ENCODE measurements around the gene MYOZ1.
"Not testable (repeated sequence)": the region's sequence is repeated elsewhere in the genome, so short reads cannot be mapped to it uniquely, and the experiment has no call there.

MYOZ1 gene, protein sequence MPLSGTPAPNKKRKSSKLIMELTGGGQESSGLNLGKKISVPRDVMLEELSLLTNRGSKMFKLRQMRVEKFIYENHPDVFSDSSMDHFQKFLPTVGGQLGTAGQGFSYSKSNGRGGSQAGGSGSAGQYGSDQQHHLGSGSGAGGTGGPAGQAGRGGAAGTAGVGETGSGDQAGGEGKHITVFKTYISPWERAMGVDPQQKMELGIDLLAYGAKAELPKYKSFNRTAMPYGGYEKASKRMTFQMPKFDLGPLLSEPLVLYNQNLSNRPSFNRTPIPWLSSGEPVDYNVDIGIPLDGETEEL

DNA sequence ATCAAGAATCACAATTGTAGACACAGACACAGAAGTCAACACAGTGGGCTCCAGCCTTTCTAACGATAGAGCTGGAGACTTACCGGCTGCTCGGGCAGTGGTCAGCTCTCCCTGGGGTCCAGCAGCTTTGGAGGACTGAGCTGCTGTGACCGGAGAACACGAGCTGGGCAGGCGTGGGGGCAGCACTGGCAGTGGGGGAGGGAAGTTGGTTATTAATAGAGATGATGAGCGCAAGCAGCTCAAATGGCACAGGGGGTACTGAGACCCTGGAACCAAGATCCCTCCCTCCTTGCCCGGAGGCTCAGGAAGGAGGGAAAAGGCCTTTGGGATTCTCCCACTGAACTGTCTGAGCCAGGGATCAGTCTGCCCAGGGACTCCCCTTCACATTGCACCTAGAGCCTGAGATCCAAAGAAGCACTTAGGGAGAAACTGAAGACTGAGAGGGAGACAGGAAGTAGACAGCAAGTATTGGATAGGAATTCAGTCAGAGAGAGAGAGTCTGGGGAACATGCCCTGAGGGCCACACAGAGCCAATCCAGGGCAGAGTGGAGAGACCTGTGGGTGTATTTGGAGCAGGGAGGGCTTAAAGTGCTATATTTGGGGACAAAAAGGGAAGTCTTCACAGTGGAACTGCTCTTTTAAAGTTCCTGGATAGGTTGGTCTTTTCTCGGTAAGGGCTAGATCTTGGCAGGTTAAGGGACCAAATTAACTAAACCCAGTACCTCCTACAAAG is at the start of gene MYOZ1:
MYOZ1 (minus strand) TSS at position 147 of the 733 bp plus-strand sequence. CDS start 1,457 bp downstream, outside the sequence.
- no peak for DNase-seq

DNA sequence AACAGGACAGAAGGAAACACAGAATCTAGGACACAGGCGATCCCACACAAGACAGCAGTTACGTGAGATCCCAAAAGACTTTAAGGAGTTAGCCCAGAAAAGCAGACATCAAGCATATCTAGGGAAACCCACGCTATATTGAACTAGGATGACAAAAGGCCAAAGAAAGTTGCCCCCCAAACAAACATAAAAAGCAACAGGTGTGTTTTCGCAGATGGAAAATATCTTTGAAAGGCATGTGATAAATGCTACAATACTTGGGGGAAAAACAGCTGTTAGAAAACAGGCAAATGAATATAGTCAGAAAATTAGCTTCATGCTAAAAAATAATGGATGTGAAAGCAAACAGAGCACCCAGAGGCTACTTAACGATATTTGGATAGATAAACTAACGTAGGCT is 49.5 kb upstream of the MYOZ1 start:
- DNase-seq: not testable (repeated sequence)

DNA sequence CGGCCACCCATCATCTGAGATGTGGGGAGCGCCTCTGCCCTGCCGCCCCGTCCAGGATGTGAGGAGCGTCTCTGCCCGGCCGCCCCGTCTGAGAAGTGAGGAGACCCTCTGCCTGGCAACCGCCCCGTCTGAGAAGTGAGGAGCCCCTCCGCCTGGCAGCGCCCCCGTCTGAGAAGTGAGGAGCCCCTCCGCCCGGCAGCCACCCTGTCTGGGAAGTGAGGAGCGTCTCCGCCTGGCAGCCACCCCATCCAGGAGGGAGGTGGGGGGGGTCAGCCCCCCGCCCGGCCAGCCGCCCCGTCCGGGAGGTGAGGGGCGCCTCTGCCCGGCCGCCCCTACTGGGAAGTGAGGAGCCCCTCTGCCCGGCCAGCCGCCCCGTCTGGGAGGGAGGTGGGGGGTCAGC is 48.3 kb upstream of the MYOZ1 start:
- not testable (repeated sequence) for DNase-seq

DNA sequence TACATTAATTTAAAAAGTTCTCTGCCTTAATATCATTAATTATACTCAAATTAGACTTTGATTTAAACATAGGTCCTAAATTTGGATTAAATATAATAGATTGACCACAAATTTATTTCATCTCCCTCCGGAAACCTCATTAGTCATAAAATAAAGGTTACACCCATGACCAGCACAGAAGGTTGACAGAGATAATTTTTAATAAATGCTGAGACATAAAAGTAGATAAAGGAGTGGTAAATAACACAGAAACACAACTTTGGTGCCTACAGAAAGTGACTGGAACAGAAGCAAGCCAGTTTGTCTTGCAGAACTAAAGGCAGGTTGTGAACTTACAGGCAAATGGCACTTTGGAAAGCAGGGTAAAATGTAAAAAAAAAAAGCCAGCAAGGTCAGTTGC is 46.4 kb upstream of the MYOZ1 start:
- not testable (repeated sequence) for DNase-seq

DNA sequence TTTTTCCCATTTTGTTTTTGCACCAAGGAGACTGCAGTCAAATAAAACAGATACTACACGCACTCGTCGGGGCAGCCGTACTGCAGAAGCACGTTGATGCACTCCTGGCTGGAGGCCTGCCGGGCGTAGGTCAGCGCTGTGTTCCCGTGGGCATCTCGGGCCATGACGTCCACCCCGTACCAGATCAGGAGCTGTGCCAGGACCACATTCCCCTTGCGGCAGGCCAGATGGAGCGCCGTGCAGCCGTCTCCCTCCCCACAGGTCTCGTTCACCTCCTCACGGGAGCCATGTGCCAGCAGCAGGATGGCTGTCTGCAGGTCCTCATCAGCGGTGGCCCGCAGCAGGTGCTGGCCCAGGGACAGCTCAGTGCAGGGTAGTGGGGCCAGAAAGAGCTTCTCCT is 33.3 kb upstream of the MYOZ1 start:
- not testable (repeated sequence) for DNase-seq

DNA sequence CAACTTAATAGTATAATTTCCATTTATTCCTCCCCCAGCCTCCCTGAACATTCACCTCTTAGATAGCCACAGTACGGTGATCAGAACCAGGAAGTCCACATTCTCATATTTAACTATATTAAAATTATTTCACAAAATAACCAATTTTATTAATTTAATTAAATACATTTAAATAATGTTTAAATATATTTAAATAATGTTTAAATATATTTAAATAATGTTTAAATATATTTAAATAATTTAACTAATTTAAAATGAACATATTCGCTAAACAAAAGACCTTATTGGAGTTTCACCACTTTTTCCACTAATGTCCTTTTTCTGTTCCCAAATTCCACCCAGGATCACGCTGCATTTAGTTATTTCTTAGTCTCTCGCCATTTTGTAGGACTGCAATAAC is 27.1 kb upstream of the MYOZ1 start:
- DNase-seq: not testable (repeated sequence)

DNA sequence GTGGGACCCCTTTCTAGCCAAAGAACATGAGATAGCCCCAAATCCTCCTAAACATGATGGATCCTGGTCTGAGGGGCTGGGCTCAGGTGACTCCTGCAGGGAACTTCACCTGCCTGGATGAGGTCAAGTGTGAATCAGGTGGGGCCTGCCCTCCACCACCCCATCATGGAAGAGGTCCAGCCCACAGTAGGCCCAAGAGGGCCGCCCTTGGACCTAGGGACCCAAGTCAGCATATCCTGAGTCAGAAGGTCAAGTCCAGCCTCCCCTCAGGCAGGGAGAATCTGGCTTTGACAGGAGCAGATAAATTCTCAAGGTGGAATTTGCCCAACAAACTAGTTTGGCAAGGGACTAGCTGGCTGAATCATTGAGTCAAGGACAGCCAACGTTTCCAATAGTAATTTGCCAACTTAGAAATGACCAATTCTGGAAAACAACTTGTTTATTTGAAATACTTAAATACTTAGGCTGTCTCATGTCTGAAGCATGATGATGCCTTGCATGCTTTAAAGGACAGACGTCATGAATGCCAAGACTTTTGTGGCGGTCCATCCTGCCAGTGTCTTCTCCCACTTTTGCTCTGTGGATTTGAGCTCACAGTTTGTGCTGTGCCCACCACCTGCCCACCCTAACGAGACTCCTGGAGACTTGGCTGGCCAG is 25.0 kb upstream of the MYOZ1 start:
- not testable (repeated sequence) for DNase-seq

DNA sequence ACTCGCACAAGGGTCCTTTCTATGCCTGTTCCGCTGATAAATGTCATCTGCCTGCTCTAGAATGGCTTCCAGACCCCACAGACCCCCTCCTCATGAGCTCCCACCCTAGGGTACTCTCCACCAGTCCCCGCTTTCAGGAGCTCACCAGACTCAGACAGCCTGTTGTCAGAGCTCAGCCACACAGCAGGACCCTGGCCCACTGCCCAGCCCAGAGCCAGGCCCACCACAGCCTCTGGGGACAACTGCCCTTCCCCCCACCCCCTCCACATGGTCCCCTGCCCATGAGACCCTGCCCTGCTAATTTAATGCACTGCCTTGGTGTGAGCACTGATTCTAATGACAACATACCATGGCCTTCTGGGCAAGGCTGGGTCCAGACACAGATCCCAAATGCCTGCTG is 24.3 kb upstream of the MYOZ1 start:
- not testable (repeated sequence) for DNase-seq

DNA sequence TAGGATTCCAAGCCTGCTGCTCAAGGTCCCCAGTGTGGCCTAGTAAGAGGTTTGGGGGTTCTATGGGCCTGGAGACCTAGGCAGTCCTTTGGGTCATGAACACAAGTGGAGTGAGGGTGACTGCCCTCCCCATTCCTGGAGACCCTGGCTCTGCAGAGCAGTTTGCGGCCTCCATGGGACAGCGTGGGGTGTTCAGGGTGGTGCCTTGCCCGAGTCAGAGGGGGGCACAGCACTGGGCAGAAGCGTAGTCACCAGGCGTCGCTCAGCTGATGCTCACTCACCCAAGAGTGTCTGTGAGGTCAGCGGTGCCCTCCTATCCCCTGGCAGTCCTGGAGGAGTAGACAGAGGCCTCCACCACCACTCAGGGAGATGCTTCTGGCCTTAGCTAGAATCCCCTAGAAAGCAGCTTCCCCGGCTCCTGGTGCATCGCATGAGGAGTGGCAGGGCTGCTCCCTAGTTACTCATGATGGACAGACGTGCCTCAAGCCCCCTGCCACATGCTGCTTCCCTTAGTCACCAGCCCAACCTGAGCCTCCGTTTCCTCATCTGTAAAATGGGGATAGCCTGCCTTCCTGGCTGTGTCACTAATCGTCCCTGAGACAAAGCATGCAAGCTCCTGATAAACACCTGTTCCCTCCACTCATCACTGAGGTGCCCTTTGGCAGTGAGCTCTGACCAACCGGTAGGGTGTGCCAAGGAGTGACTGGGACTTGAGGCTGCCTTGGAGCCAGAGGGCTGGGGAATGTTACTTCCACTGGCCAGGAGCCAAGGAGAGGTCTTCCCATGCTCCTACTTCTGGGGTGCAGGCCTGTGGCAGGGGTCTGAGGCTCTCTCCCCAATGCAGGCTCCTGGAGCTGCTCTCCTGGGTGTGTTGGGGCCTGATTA is 23.1 kb upstream of the MYOZ1 start:
- not testable (repeated sequence) for DNase-seq

DNA sequence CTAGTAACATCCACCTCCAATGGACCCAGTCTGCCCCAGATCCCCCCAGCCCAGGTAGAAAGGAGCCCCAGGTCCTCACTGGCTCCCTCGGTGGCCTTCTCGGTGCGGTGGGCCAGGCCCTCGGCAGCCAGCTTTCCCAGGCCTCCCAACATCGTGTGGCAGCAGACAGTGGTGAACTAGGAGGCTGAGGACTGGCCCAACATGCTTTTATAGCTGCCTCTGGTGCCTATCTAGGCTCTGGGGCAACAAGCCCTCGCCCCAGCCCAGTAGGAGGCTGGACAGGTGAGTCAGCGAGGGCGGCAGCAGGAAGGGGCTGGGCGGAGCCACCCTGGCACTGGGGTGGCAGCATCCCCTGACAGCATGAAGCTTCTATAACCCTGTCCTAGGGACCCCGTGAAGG is 22.3 kb upstream of the MYOZ1 start:
- not testable (repeated sequence) for DNase-seq

DNA sequence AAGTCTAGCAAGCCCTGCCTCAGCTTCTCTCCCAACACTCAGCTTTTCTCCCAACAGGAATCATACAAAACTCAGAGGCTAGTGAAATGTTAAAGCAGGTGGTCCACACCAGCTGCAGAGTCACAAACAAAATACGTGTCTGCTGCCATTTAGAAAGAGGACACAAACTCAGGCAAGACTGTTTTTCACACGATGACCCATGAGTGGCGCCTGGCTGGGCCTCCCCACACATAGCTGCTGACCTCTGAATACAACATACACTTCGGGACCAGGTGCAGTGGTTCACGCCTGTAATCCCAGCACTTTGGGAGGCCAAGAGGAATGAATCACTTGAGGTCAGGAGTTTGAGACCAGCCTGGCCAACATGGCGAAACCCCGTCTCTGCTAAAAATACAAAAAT is 21.4 kb upstream of the MYOZ1 start:
- not testable (repeated sequence) for DNase-seq

DNA sequence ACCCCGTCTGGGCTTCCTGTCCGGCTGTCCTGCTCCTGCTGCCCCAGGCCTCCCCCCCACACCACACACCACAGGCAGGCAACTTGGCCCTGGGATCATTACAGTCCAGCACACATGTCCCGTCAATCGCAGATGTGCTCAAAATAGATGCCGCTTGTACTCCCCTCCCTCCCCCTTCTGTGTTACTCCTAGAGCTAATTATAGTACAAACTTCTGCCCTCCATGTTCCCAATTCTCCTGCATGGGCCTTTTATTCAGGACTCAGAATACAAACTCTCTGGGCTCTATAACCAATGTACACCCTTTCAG is 14.7 kb upstream of the MYOZ1 start, which contains the start of gene SYNPO2L:
SYNPO2L (minus strand) TSS at position 40 of the 309 bp plus-strand sequence. CDS start 107 bp downstream, outside the sequence.
- no peak for DNase-seq

DNA sequence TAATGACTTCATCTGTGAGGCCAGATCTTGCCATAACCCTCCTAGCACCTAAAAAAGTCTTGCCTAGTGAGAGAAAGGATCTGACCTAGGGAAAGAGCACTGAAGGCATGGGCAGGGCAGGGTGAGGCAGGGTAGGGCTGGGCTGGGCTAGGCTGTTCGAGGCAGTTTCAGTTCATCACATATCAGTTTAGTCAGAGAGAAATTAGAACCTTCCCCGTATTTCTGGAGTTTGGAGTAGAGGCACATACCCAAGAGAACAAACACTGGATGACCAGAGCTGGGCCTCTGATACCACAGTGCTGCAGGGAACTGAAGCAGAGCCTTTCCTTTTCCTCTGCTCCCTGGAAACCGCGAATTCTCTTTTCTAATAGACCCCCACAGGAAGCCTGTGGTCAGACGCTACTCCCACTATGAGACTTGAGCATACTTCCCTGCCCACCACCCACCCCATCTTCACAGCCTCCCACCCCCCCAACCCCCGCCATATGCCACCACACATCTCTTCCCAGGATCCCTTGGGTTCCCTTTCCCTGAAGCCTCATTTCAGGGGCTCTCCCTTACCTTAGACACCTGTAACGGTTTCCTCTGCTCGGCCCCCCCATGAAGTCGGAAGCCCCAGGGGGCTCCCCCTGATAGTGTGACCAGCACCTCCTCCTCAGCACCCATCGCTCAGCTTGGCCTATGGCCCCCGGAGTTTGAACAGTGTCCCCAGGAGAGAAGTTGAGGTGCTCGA is 14.1 kb upstream of the MYOZ1 start:
- no peak for DNase-seq

DNA sequence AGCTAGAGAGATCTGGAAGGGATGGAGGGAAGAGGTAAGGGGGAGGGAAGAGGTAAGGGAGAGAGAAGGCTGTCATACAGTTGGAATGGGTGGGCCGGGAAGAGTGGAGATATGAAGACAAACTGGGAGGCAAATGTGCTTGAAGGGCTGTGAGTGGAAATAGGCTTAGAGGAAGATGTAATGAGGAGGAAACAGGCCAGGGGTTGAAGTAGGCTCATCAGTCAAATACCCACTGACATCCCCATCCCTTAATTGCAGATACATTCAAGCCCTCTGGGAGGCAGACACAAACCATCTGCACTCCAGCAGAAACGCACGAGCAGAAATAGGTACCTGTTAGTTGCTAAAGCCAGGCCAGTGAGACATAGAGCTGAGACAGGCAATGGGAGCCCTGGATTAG is 12.4 kb upstream of the MYOZ1 start:
- no peak for DNase-seq

DNA sequence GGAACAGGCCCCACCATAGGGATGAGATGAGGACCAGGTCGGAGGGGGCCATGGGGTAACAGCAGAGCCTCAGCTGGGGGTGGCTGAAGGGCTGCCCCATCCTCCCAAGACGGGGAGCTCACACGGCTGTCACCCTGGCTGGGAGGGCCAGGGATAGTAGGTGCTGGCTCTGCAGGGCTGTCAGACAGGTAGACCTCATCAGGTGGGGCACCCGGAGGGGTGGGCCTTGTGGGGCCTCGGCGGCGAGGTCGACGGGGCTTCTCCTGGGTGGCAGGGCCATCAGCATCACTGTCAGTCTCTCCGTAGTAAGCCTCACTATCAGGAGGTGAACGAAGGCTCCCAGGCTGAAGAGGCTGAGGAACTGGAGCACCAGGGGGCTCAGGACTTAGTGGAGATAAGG is 11.9 kb upstream of the MYOZ1 start:
- no peak for DNase-seq

DNA sequence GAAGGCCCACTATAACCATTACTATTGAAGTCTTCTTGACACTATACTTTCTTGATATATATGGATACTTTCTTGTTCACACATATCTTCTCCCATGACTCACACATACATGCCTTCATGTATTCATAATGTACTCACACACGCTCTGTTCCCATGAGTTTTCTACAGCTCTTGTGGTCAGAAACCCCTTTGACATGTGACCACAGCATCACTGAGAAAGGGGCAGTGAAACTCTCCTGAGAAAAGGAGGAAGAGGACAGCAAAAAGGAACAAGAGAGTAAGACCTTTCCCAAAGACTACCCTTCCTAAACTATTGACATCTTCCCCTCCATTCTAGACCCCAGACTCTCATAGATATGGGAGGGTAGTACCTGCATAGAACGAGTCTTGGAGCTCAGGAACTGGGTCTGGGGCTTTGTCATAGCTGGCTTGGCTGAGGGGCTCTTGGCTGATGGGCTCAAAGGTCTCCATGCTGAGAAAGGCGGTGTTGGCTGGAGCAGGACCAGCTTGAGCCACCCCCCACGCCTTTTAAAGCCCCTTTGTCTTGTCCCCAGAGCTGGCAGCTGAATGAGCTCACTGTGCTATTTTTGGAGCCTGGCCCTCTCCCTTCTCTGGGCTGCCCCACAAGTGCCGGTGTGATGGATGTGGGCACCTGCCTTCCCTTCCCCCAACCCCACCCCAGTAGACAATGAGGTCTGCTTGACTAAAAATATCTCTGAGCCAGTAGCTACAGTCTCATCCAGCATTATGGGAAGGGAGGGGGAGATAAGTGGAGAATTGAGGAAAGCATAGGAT is 9.5 kb upstream of the MYOZ1 start:
- no peak for DNase-seq

DNA sequence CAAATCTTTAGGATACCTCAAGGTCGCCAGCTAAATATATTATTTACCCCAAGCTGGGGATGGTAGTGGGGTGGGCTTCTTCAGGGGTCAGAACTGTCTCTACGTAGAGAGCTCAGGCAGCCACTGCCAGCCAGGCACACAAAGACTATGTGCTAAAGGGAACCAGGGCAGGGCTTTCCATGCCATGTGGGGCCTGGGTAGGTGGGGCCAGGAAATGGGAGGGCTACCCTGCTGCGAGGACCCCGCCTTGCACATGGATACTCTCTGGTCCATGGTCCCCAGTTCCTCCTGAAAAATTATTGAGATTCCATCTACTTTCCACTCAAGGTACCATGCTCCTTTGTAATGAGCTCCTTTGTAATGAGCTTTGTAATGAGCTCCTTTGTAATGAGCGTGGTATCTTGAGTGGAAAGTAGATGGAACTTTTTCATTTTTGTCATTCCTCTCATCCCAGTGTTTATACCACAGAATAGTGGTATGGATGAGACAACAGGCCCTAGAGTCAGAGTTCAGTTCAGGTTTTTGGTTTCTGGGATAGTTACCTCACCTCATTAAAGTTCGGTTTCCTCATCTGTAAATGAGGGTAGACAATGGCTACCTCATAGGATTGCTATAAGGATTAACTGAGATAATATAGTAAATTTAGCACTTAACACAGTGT is 8.7 kb upstream of the MYOZ1 start:
- DNase-seq: no peak

DNA sequence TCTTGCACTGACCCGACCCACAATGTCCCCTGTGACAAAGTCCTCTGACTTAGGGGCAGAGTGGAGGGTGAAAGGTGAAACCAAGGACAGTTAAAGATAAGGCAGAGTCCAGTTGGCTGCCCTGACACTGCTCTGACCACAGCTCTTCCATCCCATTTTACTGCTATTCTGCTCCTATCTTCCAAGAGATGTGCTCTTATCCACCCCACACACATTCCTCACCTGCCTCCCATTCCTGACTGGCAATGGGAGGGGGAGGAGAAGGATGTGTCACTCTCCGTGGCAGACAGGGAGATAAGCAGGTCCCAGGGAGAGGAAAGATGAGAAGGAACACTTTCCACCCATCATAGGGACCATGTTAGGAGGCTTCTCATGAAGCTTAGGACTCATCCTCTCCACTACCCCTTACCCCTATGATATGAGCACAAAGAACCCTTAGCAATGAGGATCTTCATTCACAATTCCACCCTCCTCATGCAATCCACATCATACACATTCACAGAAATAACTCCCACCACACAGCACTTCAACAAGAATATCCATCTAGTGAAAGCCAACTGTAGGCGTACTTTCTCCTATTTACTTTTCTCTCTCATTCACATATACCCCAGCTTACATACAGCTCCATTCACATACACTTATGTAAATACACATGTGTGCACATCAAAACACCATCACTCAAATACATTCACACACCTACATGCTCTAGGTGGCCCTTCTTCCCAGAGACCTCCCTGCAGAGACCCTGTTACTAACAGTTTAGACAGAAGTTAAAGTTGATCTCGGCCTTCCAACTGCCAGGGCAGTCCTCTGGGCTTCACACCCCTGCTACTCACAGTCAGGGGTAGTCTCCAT is 7.9 kb upstream of the MYOZ1 start:
- no peak for DNase-seq

DNA sequence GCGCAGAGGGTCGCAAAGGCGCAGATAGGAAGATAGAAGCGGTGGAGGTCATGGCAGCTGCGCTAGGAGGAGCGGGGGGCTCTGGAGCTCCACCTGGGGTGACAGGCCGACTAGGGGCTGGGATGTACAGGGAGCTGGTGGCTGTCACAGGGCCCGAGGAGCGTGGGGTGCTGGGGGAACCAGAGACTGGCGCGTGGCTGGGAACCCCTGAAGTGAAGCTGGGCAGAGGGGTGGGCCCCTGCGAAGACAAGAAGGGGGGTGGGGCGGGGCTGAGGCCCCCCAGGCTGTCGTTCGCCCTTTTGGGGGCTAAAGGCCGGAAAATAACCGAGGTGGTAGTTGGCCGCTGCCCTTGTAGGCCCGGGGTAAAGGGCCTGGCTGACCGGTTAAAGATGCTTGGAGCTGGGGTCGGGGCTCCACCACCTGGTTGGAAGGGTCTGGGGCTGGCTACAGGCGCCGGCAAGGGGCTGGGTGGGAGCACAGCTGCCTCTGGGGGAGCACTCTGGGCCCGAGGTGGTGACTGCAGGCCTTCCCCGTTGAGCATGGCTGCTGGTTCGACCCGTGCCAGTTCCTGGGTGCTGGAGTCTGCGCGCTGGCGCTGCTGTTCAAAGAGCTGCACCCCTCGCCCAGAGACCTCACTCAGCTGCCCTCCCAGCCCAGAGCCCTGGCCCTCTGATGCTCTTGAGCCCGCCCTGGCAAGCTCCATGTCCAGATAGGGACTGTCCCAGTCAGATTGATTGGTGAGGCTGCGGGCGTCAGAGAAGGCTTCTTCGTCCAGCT is 6.8 kb upstream of the MYOZ1 start:
- DNase-seq: no peak
